OCI-LY3 (cell line): Measurements from ENCODE around the gene GPHN.

Experiments used
- H2AFZ ChIP-seq: fragments of 200-600, 300-600 bp; shearing (Covaris generic); 2 replicates; pipeline ENCODE4 v1.6.0; 2014; ENCODE audit warnings: antibody characterized with exemption, low read depth, low read length
- H3K27ac ChIP-seq: fragments of 200-600, 300-600 bp; sonication (generic); 2 replicates; pipeline ENCODE4 v1.5.1; 2014; ENCODE audit warnings: mild to moderate bottlenecking, low read length, moderate library complexity, mixed read lengths
- H3K27me3 ChIP-seq: fragments of 200-600, 300-600 bp; sonication (generic); 2 replicates; pipeline ENCODE4 v1.6.1; 2014; ENCODE audit warnings: low read depth, low read length, mixed read lengths
- H3K36me3 ChIP-seq: fragments of 200-600, 300-600 bp; sonication (generic); replicated peaks from 2 replicates; pipeline ENCODE3; 2014; ENCODE audit warnings: low read depth, low read length, mixed read lengths
- H3K4me1 ChIP-seq: fragments of 300-600, 200-600 bp; sonication (generic); 2 replicates; pipeline ENCODE4 v1.6.1; 2014; ENCODE audit warnings: low read length, mixed read lengths
- H3K4me2 ChIP-seq: fragments of 200-600, 300-600 bp; sonication (generic); 2 replicates; pipeline ENCODE4 v1.6.1; 2014; ENCODE audit warnings: low read length, mixed read lengths
- H3K4me3 ChIP-seq: fragments of 300-600, 200-600 bp; sonication (generic); 2 replicates; pipeline ENCODE4 v1.5.1; 2014; ENCODE audit warnings: antibody characterized with exemption, mild to moderate bottlenecking, low read length, moderate library complexity
- H3K79me2 ChIP-seq: fragments of 300-600, 200-600 bp; shearing (Covaris generic); 2 replicates; pipeline ENCODE4 v1.6.1; 2014; ENCODE audit warnings: mild to moderate bottlenecking, low read length, mixed read lengths
- H3K9ac ChIP-seq: fragments of 300-600, 200-600 bp; shearing (Covaris generic); 2 replicates; pipeline ENCODE4 v1.6.0; 2014; ENCODE audit warnings: mild to moderate bottlenecking, low read length, moderate library complexity
- H3K9me3 ChIP-seq: fragments of 200-600, 300-600 bp; shearing (Covaris generic); 2 replicates; pipeline ENCODE4 v1.6.1; 2014; ENCODE audit warnings: low read length, mixed read lengths; ENCODE audit not compliant: insufficient read depth
- H4K20me1 ChIP-seq: fragments of 200-600, 300-600 bp; sonication (generic); 2 replicates; pipeline ENCODE4 v1.6.1; 2016; ENCODE audit warnings: low read length, mixed read lengths; ENCODE audit not compliant: insufficient read depth
- CTCF ChIP-seq: fragments of 200-600, 300-600 bp; sonication (generic); IDR thresholded peaks from 2 replicates; pipeline ENCODE4 v1.5.1; 2014; ENCODE audit warnings: antibody characterized with exemption, low read length, low read depth
- EZH2phosphoT487 ChIP-seq: fragments of 200-600 bp; shearing (Covaris generic); IDR thresholded peaks from 2 replicates; pipeline ENCODE4 v1.6.1; 2018; ENCODE audit warnings: antibody characterized with exemption, mixed run types, low read depth

GPHN gene

GRCh38 chr14:66477567-66477966 lies 30.4 kb upstream of the GPHN start:
- Histone ChIP-seq H3K9me3 (no peaks in the 10 kb centered on the region), H3K27ac (no peak overlapping the region), H3K36me3 (no peaks in the 10 kb centered on the region), H4K20me1 (no peaks in the 10 kb centered on the region), H3K79me2 (no peaks in the 10 kb centered on the region), H3K4me2 (no peak overlapping the region), H3K4me3 (no peak overlapping the region), H3K4me1 (no peaks in the 10 kb centered on the region), H2AFZ (no peak overlapping the region), H3K27me3 (no peaks in the 10 kb centered on the region), H3K9ac (no peak overlapping the region)
- TF ChIP-seq EZH2phosphoT487 (no peak), CTCF (no peak)

- H3K4me3 ChIP-seq: no peak overlapping the region
- H3K27me3 ChIP-seq: no peaks in the 10 kb centered on the region
- no peak overlapping the region for H3K9ac ChIP-seq
- H4K20me1 ChIP-seq: no peaks in the 10 kb centered on the region
- no peaks in the 10 kb centered on the region for H3K9me3 ChIP-seq
- H3K4me1 ChIP-seq: no peaks in the 10 kb centered on the region
- TF ChIP-seq CTCF (no peak), EZH2phosphoT487 (no peak)
- H3K4me2 ChIP-seq: no peak overlapping the region
- no peaks in the 10 kb centered on the region for H3K36me3 ChIP-seq
- no peak overlapping the region for H3K27ac ChIP-seq
- no peaks in the 10 kb centered on the region for H3K79me2 ChIP-seq
- H2AFZ ChIP-seq: no peak overlapping the region
Measured at GRCh38 chr14:66482873-66483272, 25.1 kb upstream of the GPHN start.

GRCh38 chr14:66483322-66483721 lies 24.6 kb upstream of the GPHN start:
- H3K9me3 ChIP-seq: no peaks in the 10 kb centered on the region
- H3K27ac ChIP-seq: no peak overlapping the region
- no peak overlapping the region for H2AFZ ChIP-seq
- TF ChIP-seq CTCF: no peak
- no peak for TF ChIP-seq EZH2phosphoT487
- no peaks in the 10 kb centered on the region for H3K36me3 ChIP-seq
- H3K4me2 ChIP-seq: no peak overlapping the region
- H3K27me3 ChIP-seq: no peaks in the 10 kb centered on the region
- H3K79me2 ChIP-seq: no peaks in the 10 kb centered on the region
- no peaks in the 10 kb centered on the region for H4K20me1 ChIP-seq
- H3K4me3 ChIP-seq: no peak overlapping the region
- no peak overlapping the region for H3K9ac ChIP-seq
- H3K4me1 ChIP-seq: no peaks in the 10 kb centered on the region

- no peak overlapping the region for H3K27ac ChIP-seq
- H4K20me1 ChIP-seq: no peaks in the 10 kb centered on the region
- H3K4me2 ChIP-seq: no peak overlapping the region
- no peaks in the 10 kb centered on the region for H3K79me2 ChIP-seq
- H3K9me3 ChIP-seq: no peaks in the 10 kb centered on the region
- H3K4me1 ChIP-seq: no peaks in the 10 kb centered on the region
- H3K27me3 ChIP-seq: no peaks in the 10 kb centered on the region
- no peaks in the 10 kb centered on the region for H3K36me3 ChIP-seq
- H2AFZ ChIP-seq: no peak overlapping the region
- no peak overlapping the region for H3K9ac ChIP-seq
- TF ChIP-seq CTCF (no peak), EZH2phosphoT487 (no peak)
- H3K4me3 ChIP-seq: no peak overlapping the region
Measured at GRCh38 chr14:66485029-66485428, 22.9 kb upstream of the GPHN start.
